GM23248 (cell line): ENCODE data around the gene KANK4.

Source experiments
- EZH2 ChIP-seq: fragments of 200-600 bp; sonication (generic); IDR thresholded peaks from 2 replicates; pipeline ENCODE4 v1.6.1; 2018; ENCODE audit warnings: antibody characterized with exemption, mild to moderate bottlenecking; ENCODE audit not compliant: insufficient read depth, poor library complexity, severe bottlenecking
- EZH2phosphoT487 ChIP-seq: fragments of 200-600 bp; sonication (generic); IDR thresholded peaks from 2 replicates; pipeline ENCODE4 v1.6.1; 2018; ENCODE audit warnings: antibody characterized with exemption, moderate library complexity, mild to moderate bottlenecking, low read depth; ENCODE audit not compliant: insufficient read depth

DNA sequence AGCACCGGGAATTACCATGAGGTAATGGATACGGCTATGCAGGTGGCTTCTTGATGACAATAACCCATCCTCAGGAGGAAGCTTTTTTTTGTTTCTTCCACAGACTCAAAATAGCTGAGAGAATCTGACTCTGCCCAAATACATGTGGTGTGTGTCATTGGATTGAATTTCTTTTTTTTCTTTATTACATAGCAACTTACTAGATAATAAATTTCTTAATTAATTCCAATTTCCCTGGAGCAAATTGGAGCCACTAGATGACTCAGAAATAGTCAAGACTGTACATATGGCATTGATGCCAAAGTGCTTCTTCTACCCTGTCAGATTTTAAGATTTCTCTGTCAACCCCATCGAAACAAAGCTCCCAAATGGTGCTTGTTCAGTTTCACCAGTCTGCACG lies 81.9 kb downstream of the KANK4 start:
- TF ChIP-seq EZH2 (no peak), EZH2phosphoT487 (no peak)
